ENCODE data around the gene SH2D7. TPM values are rescaled to one million over a fixed set of nuclear protein-coding genes. Genes with fewer than 3 reads are reported as not detected.

SH2D7 gene
- total RNA-seq, 1 donor from 2014 or later: not detected

DNA sequence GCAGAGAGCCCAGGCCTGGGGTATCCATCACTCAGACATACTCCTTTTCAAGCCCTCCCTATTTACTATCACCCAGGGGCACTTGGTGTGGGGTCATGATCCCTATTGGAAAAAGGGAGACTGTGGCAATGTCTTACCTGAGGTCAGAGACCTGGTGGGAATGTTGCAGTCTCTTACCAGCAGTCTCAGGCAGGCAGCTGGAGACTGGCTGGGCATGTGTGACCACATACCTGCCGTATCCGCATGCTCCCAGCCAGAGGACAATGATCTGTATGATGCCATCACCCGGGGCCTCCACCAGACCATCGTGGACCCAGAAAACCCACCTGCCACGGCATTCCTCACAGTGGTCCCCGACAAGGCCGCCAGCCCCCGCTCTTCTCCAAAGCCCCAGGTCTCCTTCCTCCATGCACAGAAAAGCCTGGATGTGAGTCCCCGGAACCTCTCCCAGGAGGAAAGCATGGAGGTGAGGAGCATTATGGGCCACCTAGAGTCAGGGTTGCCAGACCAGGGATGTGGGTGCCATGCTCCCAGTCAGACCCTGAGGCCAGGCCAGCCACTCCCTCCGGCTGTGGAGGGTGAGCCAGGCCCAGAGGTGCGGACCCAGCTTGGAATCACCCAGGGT, 5.9 kb downstream of the SH2D7 start:
- no peak for FAIRE-seq
- no peaks in the 10 kb centered on the region for H3K27me3 ChIP-seq (ENCODE audit: control insufficient read depth, insufficient read depth, low read length)
- no peaks in the 10 kb centered on the region for H3K36me3 ChIP-seq (ENCODE audit: control insufficient read depth, insufficient read depth, low read length)
- TF ChIP-seq, protein P1, sequence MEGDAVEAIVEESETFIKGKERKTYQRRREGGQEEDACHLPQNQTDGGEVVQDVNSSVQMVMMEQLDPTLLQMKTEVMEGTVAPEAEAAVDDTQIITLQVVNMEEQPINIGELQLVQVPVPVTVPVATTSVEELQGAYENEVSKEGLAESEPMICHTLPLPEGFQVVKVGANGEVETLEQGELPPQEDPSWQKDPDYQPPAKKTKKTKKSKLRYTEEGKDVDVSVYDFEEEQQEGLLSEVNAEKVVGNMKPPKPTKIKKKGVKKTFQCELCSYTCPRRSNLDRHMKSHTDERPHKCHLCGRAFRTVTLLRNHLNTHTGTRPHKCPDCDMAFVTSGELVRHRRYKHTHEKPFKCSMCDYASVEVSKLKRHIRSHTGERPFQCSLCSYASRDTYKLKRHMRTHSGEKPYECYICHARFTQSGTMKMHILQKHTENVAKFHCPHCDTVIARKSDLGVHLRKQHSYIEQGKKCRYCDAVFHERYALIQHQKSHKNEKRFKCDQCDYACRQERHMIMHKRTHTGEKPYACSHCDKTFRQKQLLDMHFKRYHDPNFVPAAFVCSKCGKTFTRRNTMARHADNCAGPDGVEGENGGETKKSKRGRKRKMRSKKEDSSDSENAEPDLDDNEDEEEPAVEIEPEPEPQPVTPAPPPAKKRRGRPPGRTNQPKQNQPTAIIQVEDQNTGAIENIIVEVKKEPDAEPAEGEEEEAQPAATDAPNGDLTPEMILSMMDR (IDR thresholded peaks at IDR 0.05; ENCODE audit: insufficient read depth, low read length, severe bottlenecking): no peak
- no peak overlapping the region for H3K4me3 ChIP-seq (ENCODE audit: low read depth, low read length)
- no peak for DNase-seq (ENCODE audit: low read depth)

DNA sequence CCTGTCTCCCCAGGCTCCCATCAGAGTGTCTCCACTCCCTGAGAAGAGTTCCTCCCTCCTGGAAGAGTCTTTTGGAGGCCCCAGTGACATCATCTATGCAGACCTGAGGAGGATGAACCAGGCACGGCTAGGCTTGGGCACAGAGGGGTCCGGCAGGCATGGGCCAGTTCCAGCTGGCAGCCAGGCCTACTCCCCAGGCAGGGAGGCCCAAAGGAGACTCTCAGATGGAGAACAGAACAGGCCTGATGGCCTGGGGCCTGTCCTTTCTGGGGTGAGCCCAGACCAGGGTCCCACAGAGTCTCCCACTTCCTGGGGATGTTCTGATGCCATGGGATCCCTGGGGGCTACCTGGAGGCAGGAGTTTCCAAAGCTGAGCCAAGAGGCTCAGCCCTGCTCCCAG, 8.5 kb downstream of the SH2D7 start:
- no peak for FAIRE-seq
- TF ChIP-seq, protein P1 (IDR thresholded peaks at IDR 0.05; ENCODE audit: insufficient read depth, low read length, severe bottlenecking): no peak
- H3K36me3 ChIP-seq (ENCODE audit: control insufficient read depth, insufficient read depth, low read length): no peaks in the 10 kb centered on the region
- no peaks in the 10 kb centered on the region for H3K27me3 ChIP-seq (ENCODE audit: control insufficient read depth, insufficient read depth, low read length)
- no peak overlapping the region for H3K4me3 ChIP-seq (ENCODE audit: low read depth, low read length)
- DNase-seq (ENCODE audit: low read depth): no peak

DNA sequence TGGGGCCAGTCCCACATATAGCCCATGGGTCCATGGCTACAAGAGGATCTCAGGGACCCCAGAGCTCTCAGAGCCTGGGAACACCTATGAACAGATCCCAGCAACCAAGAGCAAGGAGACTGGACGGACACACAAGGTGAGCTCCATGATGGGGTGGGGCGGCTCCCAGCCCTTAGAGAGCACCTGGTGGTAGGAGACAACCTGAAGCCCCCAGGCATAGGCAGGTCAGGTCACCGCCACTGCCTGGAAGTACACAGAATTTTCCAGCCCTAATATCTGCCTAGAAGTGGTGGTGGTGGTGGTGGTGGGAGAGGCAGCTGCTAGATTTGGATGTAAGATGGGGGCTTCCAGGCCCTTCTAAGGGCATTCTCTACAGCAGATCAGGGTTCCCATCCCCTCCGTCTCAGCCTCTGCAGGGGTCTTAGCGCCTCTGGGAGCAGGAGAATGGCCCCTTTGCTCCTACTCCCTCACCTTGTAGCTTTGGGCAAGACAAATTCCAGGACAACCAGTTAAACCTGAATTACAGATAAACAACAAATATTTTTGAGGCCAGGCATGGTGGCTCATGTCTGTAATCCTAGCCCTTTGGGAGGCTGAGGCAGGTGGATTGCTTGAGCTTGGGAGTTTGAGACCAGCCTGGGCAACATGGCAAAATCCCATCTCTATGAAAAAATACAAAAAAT, 9.2 kb downstream of the SH2D7 start:
- TF ChIP-seq, protein P1 (IDR thresholded peaks at IDR 0.05; ENCODE audit: insufficient read depth, low read length, severe bottlenecking): no peak
- Histone ChIP-seq H3K36me3 (ENCODE audit: control insufficient read depth, insufficient read depth, low read length) (no peaks in the 10 kb centered on the region), H3K27me3 (ENCODE audit: control insufficient read depth, insufficient read depth, low read length) (no peaks in the 10 kb centered on the region), H3K4me3 (ENCODE audit: low read depth, low read length) (no peak overlapping the region)
- FAIRE-seq (no peak), DNase-seq (ENCODE audit: low read depth) (peak; percentile 17)

DNA sequence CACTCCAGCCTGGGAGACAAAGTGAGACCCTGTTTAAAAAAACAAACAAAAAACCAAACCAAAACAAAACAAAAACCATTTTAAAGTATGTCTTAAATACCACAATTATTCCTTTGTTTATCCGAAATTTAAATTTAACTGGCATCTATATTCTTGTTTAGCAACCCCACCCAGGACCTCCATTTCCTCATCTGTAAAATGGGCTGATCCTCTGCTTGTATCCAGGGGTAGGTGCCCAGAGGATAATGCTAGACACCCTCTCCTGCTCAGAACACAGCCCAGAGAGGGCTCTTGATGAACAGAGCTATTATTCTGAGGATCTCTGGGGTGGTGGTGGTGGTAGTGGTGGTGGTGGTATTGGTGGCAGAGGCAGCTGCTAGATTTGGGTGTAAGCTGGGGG, 9.8 kb downstream of the SH2D7 start:
- Histone ChIP-seq H3K27me3 (ENCODE audit: control insufficient read depth, insufficient read depth, low read length) (no peaks in the 10 kb centered on the region), H3K36me3 (ENCODE audit: control insufficient read depth, insufficient read depth, low read length) (no peaks in the 10 kb centered on the region), H3K4me3 (ENCODE audit: low read depth, low read length) (no peak overlapping the region)
- DNase-seq (ENCODE audit: low read depth): no peak
- no peak for FAIRE-seq
- TF ChIP-seq, protein P1 (IDR thresholded peaks at IDR 0.05; ENCODE audit: insufficient read depth, low read length, severe bottlenecking): no peak

DNA sequence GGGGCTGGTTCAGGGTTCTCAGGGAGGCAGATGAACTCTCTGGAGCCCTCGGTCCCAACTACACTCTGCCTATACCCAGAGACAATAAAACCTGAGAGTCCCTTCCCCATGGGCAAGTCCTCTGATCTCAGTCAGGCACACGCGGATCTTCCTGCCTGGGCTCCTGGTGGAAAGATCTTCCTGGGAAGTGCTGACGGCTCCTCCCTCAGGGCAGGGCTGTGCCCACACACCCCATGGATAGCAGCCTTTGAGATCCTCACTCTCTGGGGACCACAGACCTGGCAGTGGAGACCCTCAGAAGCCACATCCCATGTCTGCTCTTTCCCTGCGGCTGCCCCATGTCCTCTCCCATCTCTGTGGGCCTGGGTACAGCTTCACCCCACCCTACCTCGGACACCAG, 10.4 kb downstream of the SH2D7 start:
- TF ChIP-seq, protein P1 (IDR thresholded peaks at IDR 0.05; ENCODE audit: insufficient read depth, low read length, severe bottlenecking): no peak
- H3K36me3 ChIP-seq (ENCODE audit: control insufficient read depth, insufficient read depth, low read length): no peaks in the 10 kb centered on the region
- no peaks in the 10 kb centered on the region for H3K27me3 ChIP-seq (ENCODE audit: control insufficient read depth, insufficient read depth, low read length)
- DNase-seq (ENCODE audit: low read depth) (no peak), FAIRE-seq (no peak)
- no peak overlapping the region for H3K4me3 ChIP-seq (ENCODE audit: low read depth, low read length)
